Ishikawa (cell line): ENCODE data around the gene ESR1.

ENCODE experiments used
- CEBPB ChIP-seq: IDR thresholded peaks from 2 replicates; pipeline ENCODE4 v1.6.1; 2012
- CREB1 ChIP-seq: IDR thresholded peaks from 2 replicates; pipeline ENCODE4 v1.6.1; 2012; ENCODE audit warnings: low read depth
- EGR1 ChIP-seq: IDR thresholded peaks from 2 replicates; pipeline ENCODE4 v1.6.1; 2012
- EP300 ChIP-seq: IDR thresholded peaks from 2 replicates; pipeline ENCODE4 v1.6.1; 2012; ENCODE audit warnings: borderline replicate concordance
- FOXM1 ChIP-seq: IDR thresholded peaks from 2 replicates; pipeline ENCODE4 v1.6.1; 2012; ENCODE audit warnings: low read depth, borderline replicate concordance
- MAX ChIP-seq: IDR thresholded peaks from 2 replicates; pipeline ENCODE4 v1.6.1; 2012
- NFIC ChIP-seq: IDR thresholded peaks from 2 replicates; pipeline ENCODE4 v1.6.1; 2012
- RAD21 ChIP-seq: IDR thresholded peaks from 2 replicates; pipeline ENCODE4 v1.6.1; 2012; ENCODE audit warnings: low read depth
- REST ChIP-seq: IDR thresholded peaks from 2 replicates; pipeline ENCODE4 v1.6.1; 2012; ENCODE audit warnings: low read depth, mild to moderate bottlenecking
- TAF1 ChIP-seq: IDR thresholded peaks from 2 replicates; pipeline ENCODE4 v1.6.1; 2012; ENCODE audit warnings: low read depth, mild to moderate bottlenecking
- TCF12 ChIP-seq: IDR thresholded peaks from 2 replicates; pipeline ENCODE4 v1.6.1; 2012; ENCODE audit warnings: low read depth
- USF1 ChIP-seq: IDR thresholded peaks from 2 replicates; pipeline ENCODE4 v1.6.1; 2012
- YY1 ChIP-seq: IDR thresholded peaks from 2 replicates; pipeline ENCODE4 v1.6.1; 2012; ENCODE audit warnings: low read depth
- ZBTB7A ChIP-seq: IDR thresholded peaks from 2 replicates; pipeline ENCODE4 v1.6.1; 2012; ENCODE audit warnings: low read depth

GRCh38 chr6:151760486-151760885, 47.0 kb upstream of the ESR1 start:
- TF ChIP-seq EP300 (no peak), CEBPB (no peak), ZBTB7A (no peak), TAF1 (no peak), TCF12 (no peak), MAX (no peak), USF1 (no peak), YY1 (no peak), EGR1 (no peak), RAD21 (no peak), FOXM1 (no peak), REST (no peak), NFIC (no peak), CREB1 (no peak)
